ENCODE results near the gene RTN4IP1. TPM values are rescaled to one million over a fixed set of nuclear protein-coding genes. Genes with fewer than 3 reads are reported as not detected.
"Not testable (repeated sequence)": the region's sequence is repeated elsewhere in the genome, so short reads cannot be mapped to it uniquely, and the experiment has no call there.

Gene RTN4IP1
- total RNA-seq, 1 experiment from 2014 or later: 24.3 TPM

GRCh38 chr6:106599440-106599839 lies 29.9 kb downstream of the RTN4IP1 start:
- no peak for DNase-seq (ENCODE audit: low spot score)
- in situ Hi-C loops (cut with HindIII; ENCODE audit: low sequenced_read_pairs): no loop called here

GRCh38 chr6:106591111-106591825 lies 38.0 kb downstream of the RTN4IP1 start:
- DNase-seq (ENCODE audit: low spot score): no peak
- in situ Hi-C loops (cut with HindIII; ENCODE audit: low sequenced_read_pairs): no loop called here

- in situ Hi-C loops (cut with HindIII; ENCODE audit: low sequenced_read_pairs): not testable (repeated sequence)
These were observed 40.4 kb downstream of the RTN4IP1 start for GRCh38 chr6:106588937-106589336.

GRCh38 chr6:106586815-106587415 lies 42.4 kb downstream of the RTN4IP1 start:
- no peak for DNase-seq (ENCODE audit: low spot score)
- in situ Hi-C loops (cut with HindIII; ENCODE audit: low sequenced_read_pairs): no loop called here

More at GRCh38 chr6:106588937-106589336, 40.4 kb downstream of the RTN4IP1 start:
- DNase-seq (ENCODE audit: low spot score): not testable (repeated sequence)

GRCh38 chr6:106581468-106581867 lies 47.8 kb downstream of the RTN4IP1 start:
- in situ Hi-C loops (cut with HindIII; ENCODE audit: low sequenced_read_pairs): no loop called here
- no peak for DNase-seq (ENCODE audit: low spot score)

GRCh38 chr6:106579281-106579680 lies 50.0 kb downstream of the RTN4IP1 start:
- no peak for DNase-seq (ENCODE audit: low spot score)
- in situ Hi-C loops (cut with HindIII; ENCODE audit: low sequenced_read_pairs): no loop called here

- in situ Hi-C loops (cut with HindIII; ENCODE audit: low sequenced_read_pairs): no loop called here
- DNase-seq (ENCODE audit: low spot score): no peak
These were observed 54.4 kb downstream of the RTN4IP1 start for GRCh38 chr6:106574741-106575458.

GRCh38 chr6:106572875-106573585 lies 56.3 kb downstream of the RTN4IP1 start:
- no peak for DNase-seq (ENCODE audit: low spot score)
- in situ Hi-C loops (cut with HindIII; ENCODE audit: low sequenced_read_pairs): no loop called here

GRCh38 chr6:106572436-106572835 lies 56.9 kb downstream of the RTN4IP1 start:
- DNase-seq (ENCODE audit: low spot score): no peak
- in situ Hi-C loops (cut with HindIII; ENCODE audit: low sequenced_read_pairs): no loop called here

GRCh38 chr6:106569428-106569827 lies 59.9 kb downstream of the RTN4IP1 start:
- in situ Hi-C loops (cut with HindIII; ENCODE audit: low sequenced_read_pairs): no loop called here
- DNase-seq (ENCODE audit: low spot score): no peak

GRCh38 chr6:106568530-106568929 lies 60.8 kb downstream of the RTN4IP1 start:
- DNase-seq (ENCODE audit: low spot score): no peak
- in situ Hi-C loops (cut with HindIII; ENCODE audit: low sequenced_read_pairs): no loop called here

GRCh38 chr6:106564476-106564875 lies 64.8 kb downstream of the RTN4IP1 start:
- DNase-seq (ENCODE audit: low spot score): no peak
- in situ Hi-C loops (cut with HindIII; ENCODE audit: low sequenced_read_pairs): no loop called here

- in situ Hi-C loops (cut with HindIII; ENCODE audit: low sequenced_read_pairs): no loop called here
- DNase-seq (ENCODE audit: low spot score): no peak
These were observed 65.7 kb downstream of the RTN4IP1 start for GRCh38 chr6:106563614-106564013.

- in situ Hi-C loops (cut with HindIII; ENCODE audit: low sequenced_read_pairs): no loop called here
These were observed 67.5 kb downstream of the RTN4IP1 start for GRCh38 chr6:106561686-106562405.

GRCh38 chr6:106560996-106561685 lies 68.2 kb downstream of the RTN4IP1 start:
- in situ Hi-C loops (cut with HindIII; ENCODE audit: low sequenced_read_pairs): no loop called here
- DNase-seq (ENCODE audit: low spot score): no peak

More at GRCh38 chr6:106561686-106562405, 67.5 kb downstream of the RTN4IP1 start:
- no peak for DNase-seq (ENCODE audit: low spot score)

GRCh38 chr6:106559659-106560058 lies 69.6 kb downstream of the RTN4IP1 start:
- in situ Hi-C loops (cut with HindIII; ENCODE audit: low sequenced_read_pairs); DNase-seq (ENCODE audit: low spot score): not testable (repeated sequence)

GRCh38 chr6:106558364-106558763 lies 70.9 kb downstream of the RTN4IP1 start:
- in situ Hi-C loops (cut with HindIII; ENCODE audit: low sequenced_read_pairs): no loop called here
- no peak for DNase-seq (ENCODE audit: low spot score)

- DNase-seq (ENCODE audit: low spot score): no peak
- in situ Hi-C loops (cut with HindIII; ENCODE audit: low sequenced_read_pairs): no loop called here
These were observed 71.5 kb downstream of the RTN4IP1 start for GRCh38 chr6:106557837-106558236.
